ENCODE measurements around the gene CENPU. TPM values are rescaled to one million over a fixed set of nuclear protein-coding genes. Genes with fewer than 3 reads are reported as not detected.
"Not testable (repeated sequence)": the region's sequence is repeated elsewhere in the genome, so short reads cannot be mapped to it uniquely, and the experiment has no call there.

The CENPU gene
- total RNA-seq (2014; rRNA removed; shearing (Covaris generic)), result 15.2 and 15.3 TPM in 2 replicates

GRCh38 chr4:184733654-184734524, at the start of gene CENPU:
Gene CENPU (minus strand): TSS chr4:184734096. CDS start chr4:184734062, 34 bp downstream.
- DNase-seq (ENCODE audit: low spot score), result peak; percentile 93

- no peak for DNase-seq (ENCODE audit: low spot score)
Observed at GRCh38 chr4:184782731-184783373, 49.0 kb upstream of the CENPU start.

GRCh38 chr4:184779160-184779559, 45.3 kb upstream of the CENPU start:
- DNase-seq (ENCODE audit: low spot score), result not testable (repeated sequence)

- no peak for DNase-seq (ENCODE audit: low spot score)
Observed at GRCh38 chr4:184778325-184778724, 44.4 kb upstream of the CENPU start.

- no peak for DNase-seq (ENCODE audit: low spot score)
Observed at GRCh38 chr4:184776821-184777220, 42.9 kb upstream of the CENPU start.

GRCh38 chr4:184775854-184776555, 42.1 kb upstream of the CENPU start:
- no peak for DNase-seq (ENCODE audit: low spot score)

GRCh38 chr4:184774152-184774551, 40.3 kb upstream of the CENPU start:
- no peak for DNase-seq (ENCODE audit: low spot score)

GRCh38 chr4:184771416-184771815, 37.5 kb upstream of the CENPU start:
- no peak for DNase-seq (ENCODE audit: low spot score)

- no peak for DNase-seq (ENCODE audit: low spot score)
Observed at GRCh38 chr4:184769141-184769765, 35.4 kb upstream of the CENPU start.

- DNase-seq (ENCODE audit: low spot score), result no peak
Observed at GRCh38 chr4:184768296-184768695, 34.4 kb upstream of the CENPU start.

GRCh38 chr4:184766446-184766845, 32.5 kb upstream of the CENPU start:
- DNase-seq (ENCODE audit: low spot score), result no peak

GRCh38 chr4:184765473-184766340, 31.8 kb upstream of the CENPU start:
- DNase-seq (ENCODE audit: low spot score), result no peak

GRCh38 chr4:184764601-184765000, 30.7 kb upstream of the CENPU start:
- DNase-seq (ENCODE audit: low spot score), result no peak

- DNase-seq (ENCODE audit: low spot score), result no peak
Observed at GRCh38 chr4:184763150-184763780, 29.4 kb upstream of the CENPU start.

GRCh38 chr4:184762100-184762499, 28.2 kb upstream of the CENPU start:
- DNase-seq (ENCODE audit: low spot score), result no peak

- no peak for DNase-seq (ENCODE audit: low spot score)
Observed at GRCh38 chr4:184760681-184761080, 26.8 kb upstream of the CENPU start.

GRCh38 chr4:184757810-184758209, 23.9 kb upstream of the CENPU start:
- DNase-seq (ENCODE audit: low spot score), result no peak

- DNase-seq (ENCODE audit: low spot score), result no peak
Observed at GRCh38 chr4:184756399-184756798, 22.5 kb upstream of the CENPU start.

- no peak for DNase-seq (ENCODE audit: low spot score)
Observed at GRCh38 chr4:184755278-184755677, 21.4 kb upstream of the CENPU start.
